K562 (cell line): ENCODE measurements around the gene ITGB5. TPM values are rescaled to one million over a fixed set of nuclear protein-coding genes. Genes with fewer than 3 reads are reported as not detected.

Experiments used
- ATF2 ChIP-seq: sonication (generic); formaldehyde crosslinking; IDR thresholded peaks from 2 replicates; pipeline ENCODE4 v1.8.1; 2022; ENCODE audit warnings: missing genetic modification reagents
- CREB5 ChIP-seq: fragments of 250-450 bp; sonication (Bioruptor Pico); IDR thresholded peaks from 2 replicates; pipeline ENCODE4 v1.5.0; 2020; ENCODE audit warnings: mild to moderate bottlenecking
- E2F8 ChIP-seq: fragments of 450-650 bp; IDR thresholded peaks from 2 replicates; pipeline ENCODE4 v1.7.1; 2018; ENCODE audit warnings: mild to moderate bottlenecking, low read depth; ENCODE audit not compliant: partially characterized antibody
- ETV5 ChIP-seq: sonication (generic); formaldehyde crosslinking; IDR thresholded peaks from 2 replicates; pipeline ENCODE4 v1.4.0; 2020; ENCODE audit warnings: low read depth, mild to moderate bottlenecking, missing genetic modification reagents
- GTF2F1 ChIP-seq: IDR thresholded peaks from 2 replicates; pipeline ENCODE4 v1.6.1; 2011; ENCODE audit warnings: low read depth, low read length, improper control_type of control experiment
- HMBOX1 ChIP-seq: sonication (generic); IDR thresholded peaks from 2 replicates; pipeline ENCODE4 v1.6.1; 2016
- RBBP5 ChIP-seq: fragments of 200-600 bp; sonication (generic); IDR thresholded peaks from 2 replicates; pipeline ENCODE4 v1.6.1; 2012; ENCODE audit warnings: borderline replicate concordance, mild to moderate bottlenecking, low read length, control low read depth, inconsistent platforms; ENCODE audit not compliant: insufficient read depth, poor library complexity, severe bottlenecking
- RHOXF2B ChIP-seq: fragments of 250-450 bp; sonication (Bioruptor Pico); conservative IDR thresholded peaks from 2 replicates; pipeline ENCODE4 v1.5.1; 2021
- ZFP1 ChIP-seq: fragments of 450-650 bp; formaldehyde crosslinking; IDR thresholded peaks from 2 replicates; pipeline ENCODE4 v1.4.0; 2020; ENCODE audit warnings: mild to moderate bottlenecking, mixed read lengths
- ZKSCAN1 ChIP-seq: fragments of 150-350 bp; IDR thresholded peaks from 2 replicates; pipeline ENCODE4 v1.6.1; 2016; ENCODE audit warnings: low read depth, low read length
- ZKSCAN8 ChIP-seq: fragments of 200-800 bp; sonication (Bioruptor generic); IDR thresholded peaks from 2 replicates; pipeline ENCODE4 v1.6.1; 2016; ENCODE audit warnings: missing genetic modification characterization, missing compliant biosample characterization
- ZNF512 ChIP-seq: IDR thresholded peaks from 2 replicates; pipeline ENCODE4 v1.6.1; 2016; ENCODE audit warnings: missing genetic modification characterization, missing compliant biosample characterization
- ZNF695 ChIP-seq: fragments of 450-650 bp; formaldehyde crosslinking; IDR thresholded peaks from 2 replicates; pipeline ENCODE4 v1.4.0; 2020; ENCODE audit warnings: mild to moderate bottlenecking, moderate library complexity
- ZNF830 ChIP-seq: fragments of 250-450 bp; sonication (Bioruptor Pico); IDR thresholded peaks from 2 replicates; pipeline ENCODE4 v1.5.0; 2021; ENCODE audit warnings: mild to moderate bottlenecking
- ZZZ3 ChIP-seq: fragments of 450-650 bp; IDR thresholded peaks from 2 replicates; pipeline ENCODE4 v1.6.1; 2016; ENCODE audit warnings: antibody characterized with exemption, mild to moderate bottlenecking, moderate library complexity
- polyA plus RNA-seq, 8 experiments: library from polyadenylated mRNA; depleted of rRNA in 4 of 8; stranded (reverse) in 5 of 8; unstranded in 3 of 8; fragments of >200 nt; fragmentation: Nextera tagmentation in 2 of 8; fragmentation: Illumina TruSeq in 1 of 8; extraction: Ambion mirVana in 2 of 8; extraction: Trizol in 1 of 8; gene quantifications; 2 replicates each; pipeline versions ENCODE4 v1.2.1 to v1.2.3, GENCODE V29; 2011 to 2014; ENCODE audit warnings: inconsistent platforms in 1 of 8, missing spikeins in 1 of 8
- total RNA-seq, 7 experiments: library from RNA; depleted of rRNA in 6 of 7; stranded (reverse); fragments of >200 nt in 6 of 7; fragmentation: Illumina TruSeq in 2 of 7; extraction: Trizol in 2 of 7; gene quantifications; 2 replicates each; pipeline versions ENCODE4 v1.2.1 to v1.2.3, GENCODE V29; 2011 to 2021; ENCODE audit warnings: low replicate concordance in 1 of 7

The ITGB5 gene
- total and polyA plus RNA-seq, 9 of the 15 experiments (the other 6 are each of a cell fraction or from before 2014, with no cell fraction given) = 1.7 to 46.8 (median 9.9) TPM

GRCh38 chr3:124878561-124879336, 8.4 kb downstream of the ITGB5 start (continued):
- no peak for TF ChIP-seq E2F8
- TF ChIP-seq HMBOX1 = peak; percentile 71
- no peak for TF ChIP-seq RHOXF2B (CRISPR knock-in tag)
- TF ChIP-seq RBBP5 = no peak
- TF ChIP-seq CREB5 = no peak
- TF ChIP-seq ZNF695 (CRISPR knock-in tag) = no peak
- TF ChIP-seq ZKSCAN8 (CRISPR knock-in tag) = peak; percentile 41; the same call in 1 of the 2 replicates
- no peak for TF ChIP-seq ZZZ3
- TF ChIP-seq ETV5 (CRISPR knock-in tag) = peak; percentile 95
- TF ChIP-seq ZNF830 (CRISPR knock-in tag) = no peak
- TF ChIP-seq ZKSCAN1 = no peak
- no peak for TF ChIP-seq ZNF512 (tag)
- no peak for TF ChIP-seq GTF2F1
- no peak for TF ChIP-seq ATF2 (CRISPR knock-in tag)
- TF ChIP-seq ZFP1 (CRISPR knock-in tag) = no peak
